ENCODE data around the gene DEFB121.
"Not testable (repeated sequence)": the region's sequence is repeated elsewhere in the genome, so short reads cannot be mapped to it uniquely, and the experiment has no call there.

DEFB121 gene

GRCh38 chr20:31446084-31446819 is 40.2 kb upstream of the DEFB121 start:
- no peak overlapping the region for H3K9ac ChIP-seq (ENCODE audit: low read length)
- H3K4me3 ChIP-seq (ENCODE audit: low read length): no peak overlapping the region
- no peaks in the 10 kb centered on the region for H3K36me3 ChIP-seq (replicated peaks; ENCODE audit: low read depth, low read length)
- H3K4me2 ChIP-seq (ENCODE audit: low read length): no peak overlapping the region
- H3K79me2 ChIP-seq (ENCODE audit: low read length): no peaks in the 10 kb centered on the region
- H3K27ac ChIP-seq (ENCODE audit: low read length): no peak overlapping the region
- TF ChIP-seq, protein P1, sequence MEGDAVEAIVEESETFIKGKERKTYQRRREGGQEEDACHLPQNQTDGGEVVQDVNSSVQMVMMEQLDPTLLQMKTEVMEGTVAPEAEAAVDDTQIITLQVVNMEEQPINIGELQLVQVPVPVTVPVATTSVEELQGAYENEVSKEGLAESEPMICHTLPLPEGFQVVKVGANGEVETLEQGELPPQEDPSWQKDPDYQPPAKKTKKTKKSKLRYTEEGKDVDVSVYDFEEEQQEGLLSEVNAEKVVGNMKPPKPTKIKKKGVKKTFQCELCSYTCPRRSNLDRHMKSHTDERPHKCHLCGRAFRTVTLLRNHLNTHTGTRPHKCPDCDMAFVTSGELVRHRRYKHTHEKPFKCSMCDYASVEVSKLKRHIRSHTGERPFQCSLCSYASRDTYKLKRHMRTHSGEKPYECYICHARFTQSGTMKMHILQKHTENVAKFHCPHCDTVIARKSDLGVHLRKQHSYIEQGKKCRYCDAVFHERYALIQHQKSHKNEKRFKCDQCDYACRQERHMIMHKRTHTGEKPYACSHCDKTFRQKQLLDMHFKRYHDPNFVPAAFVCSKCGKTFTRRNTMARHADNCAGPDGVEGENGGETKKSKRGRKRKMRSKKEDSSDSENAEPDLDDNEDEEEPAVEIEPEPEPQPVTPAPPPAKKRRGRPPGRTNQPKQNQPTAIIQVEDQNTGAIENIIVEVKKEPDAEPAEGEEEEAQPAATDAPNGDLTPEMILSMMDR (IDR thresholded peaks at IDR 0.05; ENCODE audit: low read depth, low read length): no peak
- TF ChIP-seq EZH2phosphoT487 (IDR thresholded peaks at IDR 0.05; ENCODE audit: low read depth): no peak
- H3K27me3 ChIP-seq (ENCODE audit: low read depth, low read length): 0 out of 2 replicates have a peak, but pooled peaks cover 3% of the 10 kb centered on the region
- H3K9me3 ChIP-seq (ENCODE audit: insufficient read depth, low read length): no peaks in the 10 kb centered on the region
- H2AFZ ChIP-seq (ENCODE audit: low read depth, low read length): no peak overlapping the region
- H4K20me1 ChIP-seq (ENCODE audit: insufficient read depth, low read length): no peaks in the 10 kb centered on the region
- H3K4me1 ChIP-seq (ENCODE audit: low read length): no peaks in the 10 kb centered on the region

DNA sequence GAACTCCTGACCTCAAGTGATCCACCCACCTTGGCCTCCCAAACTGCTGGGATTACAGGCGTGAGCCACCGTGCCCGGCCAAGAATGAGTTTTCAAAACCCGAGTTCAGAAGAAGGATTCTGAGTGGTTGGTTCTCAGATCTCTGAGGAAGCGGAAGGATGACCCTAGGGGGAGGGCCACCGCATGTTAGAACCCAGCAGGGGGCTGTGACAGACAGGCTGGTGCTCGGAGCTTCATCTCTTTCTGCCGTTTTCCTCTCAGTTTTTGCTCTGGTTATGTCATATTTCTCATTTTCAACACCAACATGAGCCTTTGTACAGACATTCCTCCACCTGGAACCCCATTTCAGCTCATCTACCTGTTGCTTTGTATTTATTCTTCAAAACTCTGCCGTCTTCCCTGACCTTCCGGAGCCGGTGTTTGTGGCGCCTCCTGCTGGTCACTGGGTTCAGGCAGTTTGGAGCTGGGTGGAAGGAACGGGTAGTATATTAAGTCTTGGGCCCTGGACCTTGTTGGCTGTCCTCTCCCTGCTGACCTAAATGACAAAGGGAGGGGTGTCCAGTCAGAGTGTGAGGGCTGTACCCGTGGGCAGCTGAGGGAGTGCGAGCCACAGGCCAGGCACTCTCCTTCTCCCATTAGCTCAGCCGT is 34.1 kb upstream of the DEFB121 start, which contains the start of gene DEFB123:
TSS of gene DEFB123 (plus strand) at position 621 of the 648 bp plus-strand sequence. CDS start 67 bp downstream, outside the sequence.
- TF ChIP-seq, protein P1 (IDR thresholded peaks at IDR 0.05; ENCODE audit: low read depth, low read length): peak; percentile 37
- TF ChIP-seq EZH2phosphoT487 (IDR thresholded peaks at IDR 0.05; ENCODE audit: low read depth): no peak
- Histone ChIP-seq H3K4me2 (ENCODE audit: low read length) (no peak within 1 kb of the TSS), H3K27ac (ENCODE audit: low read length) (no peak within 1 kb of the TSS), H4K20me1 (ENCODE audit: insufficient read depth, low read length) (no peaks in the 10 kb centered on the region), H3K4me3 (ENCODE audit: low read length) (no peak within 1 kb of the TSS), H2AFZ (ENCODE audit: low read depth, low read length) (no peak within 1 kb of the TSS), H3K4me1 (ENCODE audit: low read length) (no peaks in the 10 kb centered on the region), H3K9me3 (ENCODE audit: insufficient read depth, low read length) (no peaks in the 10 kb centered on the region), H3K9ac (ENCODE audit: low read length) (no peak within 1 kb of the TSS), H3K79me2 (ENCODE audit: low read length) (no peaks in the 10 kb centered on the region), H3K36me3 (replicated peaks; ENCODE audit: low read depth, low read length) (no peaks in the 10 kb centered on the region), H3K27me3 (ENCODE audit: low read depth, low read length) (peaks cover 6% of the 10 kb centered on the region; the same call in 1 of the 2 replicates)

- H2AFZ ChIP-seq (ENCODE audit: low read depth, low read length): no peak overlapping the region
- TF ChIP-seq, protein P1 (IDR thresholded peaks at IDR 0.05; ENCODE audit: low read depth, low read length): no peak
- no peak for TF ChIP-seq EZH2phosphoT487 (IDR thresholded peaks at IDR 0.05; ENCODE audit: low read depth)
- no peaks in the 10 kb centered on the region for H3K79me2 ChIP-seq (ENCODE audit: low read length)
- no peaks in the 10 kb centered on the region; the same call in none of the 2 replicates for H3K27me3 ChIP-seq (ENCODE audit: low read depth, low read length)
- H3K36me3 ChIP-seq (replicated peaks; ENCODE audit: low read depth, low read length): no peaks in the 10 kb centered on the region
- H3K9me3 ChIP-seq (ENCODE audit: insufficient read depth, low read length): no peaks in the 10 kb centered on the region
- no peaks in the 10 kb centered on the region for H4K20me1 ChIP-seq (ENCODE audit: insufficient read depth, low read length)
- no peak overlapping the region for H3K27ac ChIP-seq (ENCODE audit: low read length)
- no peak overlapping the region for H3K9ac ChIP-seq (ENCODE audit: low read length)
- H3K4me2 ChIP-seq (ENCODE audit: low read length): no peak overlapping the region
- H3K4me1 ChIP-seq (ENCODE audit: low read length): no peaks in the 10 kb centered on the region
- no peak overlapping the region for H3K4me3 ChIP-seq (ENCODE audit: low read length)
Measured at GRCh38 chr20:31430568-31431115, 24.6 kb upstream of the DEFB121 start.

DNA sequence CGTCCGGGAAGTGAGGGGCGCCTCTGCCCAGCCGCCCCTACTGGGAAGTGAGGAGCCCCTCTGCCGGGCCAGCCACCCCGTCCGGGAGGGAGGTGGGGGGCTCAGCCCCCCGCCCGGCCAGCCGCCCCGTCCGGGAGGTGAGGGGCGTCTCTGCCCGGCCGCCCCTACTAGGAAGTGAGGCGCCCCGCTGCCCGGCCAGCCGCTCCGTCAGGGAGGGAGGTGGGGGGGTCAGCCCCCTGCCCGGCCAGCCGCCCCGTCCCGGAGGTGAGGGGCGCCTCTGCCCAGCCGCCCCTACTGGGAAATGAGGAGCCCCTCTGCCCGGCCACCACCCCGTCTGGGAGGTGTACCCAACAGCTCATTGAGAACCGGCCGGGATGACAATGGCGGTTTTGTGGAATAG is 21.6 kb upstream of the DEFB121 start:
- H2AFZ ChIP-seq (ENCODE audit: low read depth, low read length); H3K9me3 ChIP-seq (ENCODE audit: insufficient read depth, low read length): not testable (repeated sequence)

DNA sequence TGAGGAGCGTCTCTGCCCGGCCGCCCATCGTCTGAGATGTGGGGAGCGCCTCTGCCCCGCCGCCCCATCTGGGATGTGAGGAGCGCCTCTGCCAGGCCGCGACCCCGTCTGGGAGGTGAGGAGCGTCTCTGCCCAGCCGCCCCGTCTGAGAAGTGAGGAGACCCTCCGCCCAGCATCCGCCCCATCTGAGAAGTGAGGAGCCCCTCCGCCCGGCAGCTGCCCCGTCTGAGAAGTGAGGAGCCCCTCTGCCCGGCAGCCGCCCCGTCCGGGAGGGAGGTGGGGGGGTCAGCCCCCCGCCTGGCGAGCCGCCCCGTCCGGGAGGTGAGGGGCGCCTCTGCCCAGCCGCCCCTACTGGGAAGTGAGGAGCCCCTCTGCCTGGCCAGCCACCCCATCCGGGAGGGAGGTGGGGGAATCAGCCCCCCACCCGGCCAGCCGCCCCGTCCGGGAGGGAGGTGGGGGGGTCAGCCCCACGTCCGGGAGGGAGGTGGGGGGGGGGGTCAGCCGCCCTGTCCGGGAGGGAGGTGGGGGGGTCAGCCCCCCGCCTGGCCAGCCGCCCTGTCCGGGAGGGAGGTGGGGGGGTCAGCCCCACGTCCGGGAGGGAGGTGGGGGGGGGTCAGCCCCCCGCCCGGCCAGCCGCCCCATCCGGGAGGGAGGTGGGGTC is 21.0 kb upstream of the DEFB121 start:
- not testable (repeated sequence) for H3K4me1 ChIP-seq (ENCODE audit: low read length); H3K36me3 ChIP-seq (replicated peaks; ENCODE audit: low read depth, low read length); H3K79me2 ChIP-seq (ENCODE audit: low read length); H4K20me1 ChIP-seq (ENCODE audit: insufficient read depth, low read length); H3K4me2 ChIP-seq (ENCODE audit: low read length); H3K4me3 ChIP-seq (ENCODE audit: low read length); H2AFZ ChIP-seq (ENCODE audit: low read depth, low read length); H3K9ac ChIP-seq (ENCODE audit: low read length); H3K27me3 ChIP-seq (ENCODE audit: low read depth, low read length); H3K9me3 ChIP-seq (ENCODE audit: insufficient read depth, low read length); H3K27ac ChIP-seq (ENCODE audit: low read length)

More for the DNA sequence above, 21.6 kb upstream of the DEFB121 start:
- H3K36me3 ChIP-seq (replicated peaks; ENCODE audit: low read depth, low read length); H3K4me2 ChIP-seq (ENCODE audit: low read length); H3K27ac ChIP-seq (ENCODE audit: low read length); H4K20me1 ChIP-seq (ENCODE audit: insufficient read depth, low read length); H3K9ac ChIP-seq (ENCODE audit: low read length); H3K79me2 ChIP-seq (ENCODE audit: low read length); H3K4me1 ChIP-seq (ENCODE audit: low read length); H3K27me3 ChIP-seq (ENCODE audit: low read depth, low read length); H3K4me3 ChIP-seq (ENCODE audit: low read length): not testable (repeated sequence)
